Muscle layer of duodenum (tissue), 2 donors: ENCODE data around the gene UBE3C.
"Not testable (repeated sequence)": the region's sequence is repeated elsewhere in the genome, so short reads cannot be mapped to it uniquely, and the experiment has no call there.

Experiments
- H3K27ac ChIP-seq: one replicate; pipeline ENCODE4 v1.7.0; 2013; ENCODE audit warnings: mild to moderate bottlenecking, low read length
- H3K27me3 ChIP-seq: one replicate; pipeline ENCODE4 v1.7.0; 2013; ENCODE audit warnings: low read depth, mild to moderate bottlenecking, control low read depth, low read length
- H3K36me3 ChIP-seq, 2 donors: one replicate each; pipeline ENCODE4 v1.7.0; 2013; ENCODE audit warnings: low read length in 2 of 2, control low read depth in 1 of 2, mild to moderate bottlenecking in 1 of 2; ENCODE audit not compliant: insufficient read depth in 2 of 2, control insufficient read depth in 1 of 2
- H3K4me1 ChIP-seq, 2 donors: one replicate each; pipeline ENCODE4 v1.7.0; 2013; ENCODE audit warnings: low read length in 2 of 2, mild to moderate bottlenecking in 2 of 2, control low read depth in 1 of 2, moderate library complexity in 1 of 2; ENCODE audit not compliant: insufficient read depth in 2 of 2, control insufficient read depth in 1 of 2
- H3K4me3 ChIP-seq, 2 donors: one replicate each; pipeline ENCODE4 v1.7.0; 2013; ENCODE audit warnings: low read length in 2 of 2, low read depth in 1 of 2, mild to moderate bottlenecking in 1 of 2
- H3K9me3 ChIP-seq, 2 donors: one replicate each; pipeline ENCODE4 v1.7.0; 2013; ENCODE audit warnings: low read length in 2 of 2, control low read depth in 1 of 2, mild to moderate bottlenecking in 1 of 2; ENCODE audit not compliant: control insufficient read depth in 1 of 2
- donor health status: healthy.

The UBE3C gene

GRCh38 chr7:157116762-157117161 is 22.0 kb upstream of the UBE3C start:
- Histone ChIP-seq H3K9me3 (peaks cover 5 to 6% of the 10 kb centered on the region in 2 donors), H3K36me3 (no peaks in the 10 kb centered on the region), H3K4me1 (no peaks in the 10 kb centered on the region), H3K27me3 (no peaks in the 10 kb centered on the region), H3K27ac (no peak overlapping the region), H3K4me3 (no peak overlapping the region)

- Histone ChIP-seq H3K4me3 (no peak overlapping the region), H3K27ac (no peak overlapping the region), H3K9me3 (peaks cover 4 to 5% of the 10 kb centered on the region in 2 donors), H3K36me3 (no peaks in the 10 kb centered on the region), H3K4me1 (no peaks in the 10 kb centered on the region), H3K27me3 (no peaks in the 10 kb centered on the region)
Measured at GRCh38 chr7:157117796-157118195, 20.9 kb upstream of the UBE3C start.

- no peaks in the 10 kb centered on the region for H3K4me1 ChIP-seq
- no peaks in the 10 kb centered on the region for H3K27me3 ChIP-seq
- H3K27ac ChIP-seq, result no peak overlapping the region
- H3K4me3 ChIP-seq, result no peak overlapping the region
- H3K9me3 ChIP-seq, result peaks cover 4 to 5% of the 10 kb centered on the region in 2 donors
- H3K36me3 ChIP-seq, result no peaks in the 10 kb centered on the region
Measured at GRCh38 chr7:157120181-157120580, 18.5 kb upstream of the UBE3C start.

- H3K9me3 ChIP-seq, result peaks cover 4 to 5% of the 10 kb centered on the region in 2 donors
- H3K36me3 ChIP-seq, result no peaks in the 10 kb centered on the region
- no peak overlapping the region for H3K4me3 ChIP-seq
- no peaks in the 10 kb centered on the region for H3K4me1 ChIP-seq
- no peak overlapping the region for H3K27ac ChIP-seq
- H3K27me3 ChIP-seq, result no peaks in the 10 kb centered on the region
Measured at GRCh38 chr7:157121184-157121715, 17.5 kb upstream of the UBE3C start.

GRCh38 chr7:157122800-157123495 is 15.8 kb upstream of the UBE3C start:
- peaks cover 0 to under 1% of the 10 kb centered on the region in 2 donors for H3K9me3 ChIP-seq
- H3K36me3 ChIP-seq, result no peaks in the 10 kb centered on the region
- H3K27ac ChIP-seq, result no peak overlapping the region
- H3K4me1 ChIP-seq, result no peaks in the 10 kb centered on the region
- H3K27me3 ChIP-seq, result no peaks in the 10 kb centered on the region
- no peak overlapping the region for H3K4me3 ChIP-seq

- no peaks in the 10 kb centered on the region for H3K36me3 ChIP-seq
- H3K9me3 ChIP-seq, result no peaks in the 10 kb centered on the region
- H3K27me3 ChIP-seq, result no peaks in the 10 kb centered on the region
- no peak overlapping the region for H3K4me3 ChIP-seq
- no peaks in the 10 kb centered on the region for H3K4me1 ChIP-seq
- no peak overlapping the region for H3K27ac ChIP-seq
Measured at GRCh38 chr7:157124690-157125089, 14.0 kb upstream of the UBE3C start.

GRCh38 chr7:157125376-157126223 is 13.1 kb upstream of the UBE3C start:
- Histone ChIP-seq H3K4me3 (no peak overlapping the region), H3K36me3 (no peaks in the 10 kb centered on the region), H3K9me3 (no peaks in the 10 kb centered on the region), H3K27ac (no peak overlapping the region), H3K4me1 (no peaks in the 10 kb centered on the region), H3K27me3 (no peaks in the 10 kb centered on the region)

GRCh38 chr7:157126921-157127320 is 11.8 kb upstream of the UBE3C start:
- Histone ChIP-seq H3K9me3 (no peaks in the 10 kb centered on the region), H3K27me3 (no peaks in the 10 kb centered on the region), H3K4me1 (no peaks in the 10 kb centered on the region), H3K4me3 (no peak overlapping the region), H3K27ac (no peak overlapping the region), H3K36me3 (no peaks in the 10 kb centered on the region)

- Histone ChIP-seq H3K4me1 (no peaks in the 10 kb centered on the region), H3K27ac (no peak overlapping the region), H3K9me3 (no peaks in the 10 kb centered on the region), H3K4me3 (no peak overlapping the region), H3K27me3 (no peaks in the 10 kb centered on the region), H3K36me3 (no peaks in the 10 kb centered on the region)
Measured at GRCh38 chr7:157129200-157129599, 9.5 kb upstream of the UBE3C start.

- Histone ChIP-seq H3K4me3 (no peak overlapping the region), H3K36me3 (no peaks in the 10 kb centered on the region), H3K27me3 (no peaks in the 10 kb centered on the region), H3K27ac (no peak overlapping the region), H3K4me1 (no peaks in the 10 kb centered on the region), H3K9me3 (no peaks in the 10 kb centered on the region)
Measured at GRCh38 chr7:157129907-157130460, 8.7 kb upstream of the UBE3C start.

GRCh38 chr7:157130849-157131248 is 7.9 kb upstream of the UBE3C start:
- not testable (repeated sequence) for H3K4me1 ChIP-seq, H3K27me3 ChIP-seq, H3K4me3 ChIP-seq, H3K9me3 ChIP-seq, H3K36me3 ChIP-seq, H3K27ac ChIP-seq
